ENCODE data around the gene PSAP. TPM values are rescaled to one million over a fixed set of nuclear protein-coding genes. Genes with fewer than 3 reads are reported as not detected.

The PSAP gene
- total RNA-seq, 1 donor from 2014 or later: 358 TPM

GRCh38 chr10:71831646-71832552 is 19.2 kb downstream of the PSAP start:
- Histone ChIP-seq H3K27ac (no peak overlapping the region), H3K9me3 (ENCODE audit: low read depth) (no peaks in the 10 kb centered on the region), H2AFZ (replicated peaks) (no peak overlapping the region), H3K4me2 (no peak overlapping the region), H3K79me2 (ENCODE audit: low read depth) (peaks cover 51% of the 10 kb centered on the region), H3K27me3 (no peaks in the 10 kb centered on the region), H3K9ac (no peak overlapping the region), H3K4me3 (no peak overlapping the region), H3K4me1 (peaks cover 13% of the 10 kb centered on the region), H4K20me1 (ENCODE audit: low read depth) (peaks cover 62% of the 10 kb centered on the region), H3K36me3 (no peaks in the 10 kb centered on the region), H3F3A (ENCODE audit: low read depth) (no peaks in the 10 kb centered on the region)
- H3K9me3 Mint-ChIP-seq: no peaks in the 10 kb centered on the region
- H3K27ac Mint-ChIP-seq: no peak overlapping the region
- peaks cover 20% of the 10 kb centered on the region for H3K4me1 Mint-ChIP-seq
- H3K36me3 Mint-ChIP-seq: peaks cover 34% of the 10 kb centered on the region
- H3K27me3 Mint-ChIP-seq (ENCODE audit: insufficient read depth, low read depth): peaks cover 4% of the 10 kb centered on the region
- TF ChIP-seq, protein P1, sequence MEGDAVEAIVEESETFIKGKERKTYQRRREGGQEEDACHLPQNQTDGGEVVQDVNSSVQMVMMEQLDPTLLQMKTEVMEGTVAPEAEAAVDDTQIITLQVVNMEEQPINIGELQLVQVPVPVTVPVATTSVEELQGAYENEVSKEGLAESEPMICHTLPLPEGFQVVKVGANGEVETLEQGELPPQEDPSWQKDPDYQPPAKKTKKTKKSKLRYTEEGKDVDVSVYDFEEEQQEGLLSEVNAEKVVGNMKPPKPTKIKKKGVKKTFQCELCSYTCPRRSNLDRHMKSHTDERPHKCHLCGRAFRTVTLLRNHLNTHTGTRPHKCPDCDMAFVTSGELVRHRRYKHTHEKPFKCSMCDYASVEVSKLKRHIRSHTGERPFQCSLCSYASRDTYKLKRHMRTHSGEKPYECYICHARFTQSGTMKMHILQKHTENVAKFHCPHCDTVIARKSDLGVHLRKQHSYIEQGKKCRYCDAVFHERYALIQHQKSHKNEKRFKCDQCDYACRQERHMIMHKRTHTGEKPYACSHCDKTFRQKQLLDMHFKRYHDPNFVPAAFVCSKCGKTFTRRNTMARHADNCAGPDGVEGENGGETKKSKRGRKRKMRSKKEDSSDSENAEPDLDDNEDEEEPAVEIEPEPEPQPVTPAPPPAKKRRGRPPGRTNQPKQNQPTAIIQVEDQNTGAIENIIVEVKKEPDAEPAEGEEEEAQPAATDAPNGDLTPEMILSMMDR (IDR thresholded peaks at IDR 0.05): no peak
- TF ChIP-seq EZH2phosphoT487 (IDR thresholded peaks at IDR 0.05) (no peak), EZH2 (IDR thresholded peaks at IDR 0.05) (no peak)
- H3K4me3 Mint-ChIP-seq: no peak overlapping the region
- DNase-seq (ENCODE audit: low spot score): no peak

DNA sequence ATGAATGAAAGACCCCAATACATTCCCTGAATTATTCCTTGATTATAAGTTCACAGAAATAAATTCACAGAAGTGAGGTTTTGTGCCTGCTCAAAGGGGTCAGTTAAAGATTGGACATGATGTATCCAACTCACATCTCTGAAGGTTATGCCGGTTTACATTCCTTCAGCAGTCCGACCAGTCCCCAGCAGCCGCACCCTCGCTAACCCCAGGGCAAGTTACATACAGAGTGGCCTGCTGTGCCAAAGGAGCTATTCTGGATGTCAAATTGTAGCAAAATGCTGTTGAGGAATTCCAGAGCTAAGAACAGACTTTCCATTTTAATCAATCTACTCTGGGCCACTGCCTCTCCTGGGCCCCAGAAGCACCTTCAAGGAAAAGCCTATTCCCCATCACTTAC is 20.3 kb downstream of the PSAP start:
- Histone ChIP-seq H3K27me3 (no peaks in the 10 kb centered on the region), H3K79me2 (ENCODE audit: low read depth) (peaks cover 40% of the 10 kb centered on the region), H3K4me3 (no peak overlapping the region), H3K4me1 (peaks cover 1% of the 10 kb centered on the region), H4K20me1 (ENCODE audit: low read depth) (peaks cover 51% of the 10 kb centered on the region), H3F3A (ENCODE audit: low read depth) (no peaks in the 10 kb centered on the region), H3K27ac (no peak overlapping the region), H3K4me2 (no peak overlapping the region), H3K9ac (no peak overlapping the region), H2AFZ (replicated peaks) (no peak overlapping the region), H3K36me3 (no peaks in the 10 kb centered on the region), H3K9me3 (ENCODE audit: low read depth) (no peaks in the 10 kb centered on the region)
- Mint-ChIP-seq H3K27ac (no peak overlapping the region), H3K4me3 (no peak overlapping the region), H3K27me3 (ENCODE audit: insufficient read depth, low read depth) (peaks cover 4% of the 10 kb centered on the region), H3K9me3 (no peaks in the 10 kb centered on the region), H3K36me3 (peaks cover 38% of the 10 kb centered on the region), H3K4me1 (peaks cover 8% of the 10 kb centered on the region)
- TF ChIP-seq, protein P1 (IDR thresholded peaks at IDR 0.05): no peak
- TF ChIP-seq EZH2phosphoT487 (IDR thresholded peaks at IDR 0.05) (no peak), EZH2 (IDR thresholded peaks at IDR 0.05) (no peak)
- no peak for DNase-seq (ENCODE audit: low spot score)

- no peaks in the 10 kb centered on the region for H3K9me3 ChIP-seq (ENCODE audit: low read depth)
- H3K4me2 ChIP-seq: no peak overlapping the region
- DNase-seq (ENCODE audit: low spot score): no peak
- no peak overlapping the region for H3K27ac Mint-ChIP-seq
- peaks cover 39% of the 10 kb centered on the region for H3K36me3 Mint-ChIP-seq
- H3K27ac ChIP-seq: no peak overlapping the region
- H3K36me3 ChIP-seq: no peaks in the 10 kb centered on the region
- no peak overlapping the region for H3K4me3 Mint-ChIP-seq
- no peak overlapping the region for H2AFZ ChIP-seq (replicated peaks)
- no peak overlapping the region for H3K4me3 ChIP-seq
- no peaks in the 10 kb centered on the region for H3K9me3 Mint-ChIP-seq
- H3K79me2 ChIP-seq (ENCODE audit: low read depth): peaks cover 31% of the 10 kb centered on the region
- peaks cover 44% of the 10 kb centered on the region for H4K20me1 ChIP-seq (ENCODE audit: low read depth)
- H3K9ac ChIP-seq: no peak overlapping the region
- no peaks in the 10 kb centered on the region for H3K4me1 ChIP-seq
- peaks cover 4% of the 10 kb centered on the region for H3K27me3 Mint-ChIP-seq (ENCODE audit: insufficient read depth, low read depth)
- TF ChIP-seq, protein P1 (IDR thresholded peaks at IDR 0.05): no peak
- TF ChIP-seq EZH2phosphoT487 (IDR thresholded peaks at IDR 0.05) (no peak), EZH2 (IDR thresholded peaks at IDR 0.05) (no peak)
- no peaks in the 10 kb centered on the region for H3F3A ChIP-seq (ENCODE audit: low read depth)
- H3K27me3 ChIP-seq: no peaks in the 10 kb centered on the region
- H3K4me1 Mint-ChIP-seq: peaks cover 5% of the 10 kb centered on the region
These were observed 21.2 kb downstream of the PSAP start for GRCh38 chr10:71829896-71830295.
